Esophagus muscularis mucosa (tissue), 4 donors: ENCODE results near the gene CREBRF. TPM values are rescaled to one million over a fixed set of nuclear protein-coding genes. Genes with fewer than 3 reads are reported as not detected.
"Not testable (repeated sequence)": the region's sequence is repeated elsewhere in the genome, so short reads cannot be mapped to it uniquely, and the experiment has no call there.

Experiments
- DNase-seq: peaks from one replicate; pipeline ENCODE4 v3.0.0-alpha.2; 2017; ENCODE audit errors: extremely low spot score
- H3K27ac ChIP-seq, 4 donors: fragments of 200-600 bp; sonication (generic); replicated peaks in 1 of 4; 1 replicate in 3 of 4; 2 replicates in 1 of 4; pipeline ENCODE4 v1.5.1; 2016 to 2019; ENCODE audit warnings: mild to moderate bottlenecking in 1 of 4
- H3K27me3 ChIP-seq, 4 donors: fragments of 200-600 bp; sonication (generic); one replicate each; pipeline versions ENCODE4 v1.5.1 to v1.6.0; 2016 to 2019
- H3K36me3 ChIP-seq, 4 donors: fragments of 200-600 bp; sonication (generic); one replicate each; pipeline ENCODE4 v1.5.1; 2016 to 2019
- H3K4me1 ChIP-seq, 4 donors: fragments of 200-600 bp; sonication (generic); one replicate each; pipeline ENCODE4 v1.5.1; 2016 to 2019
- H3K4me3 ChIP-seq, 4 donors: fragments of 200-600 bp; sonication (generic); 1 replicate in 2 of 4; 2 replicates in 2 of 4; pipeline ENCODE4 v1.5.1; 2016 to 2019; ENCODE audit warnings: mild to moderate bottlenecking in 4 of 4, moderate library complexity in 1 of 4
- H3K9me3 ChIP-seq, 4 donors: fragments of 200-600 bp; sonication (generic); 1 replicate in 3 of 4; 2 replicates in 1 of 4; pipeline ENCODE4 v1.5.1; 2016 to 2019
- CTCF ChIP-seq, 3 experiments: fragments of 200-600 bp in 2 of 3; fragments of 450-650 bp in 1 of 3; sonication (generic) in 2 of 3; IDR thresholded peaks; one replicate each; pipeline ENCODE4 v1.5.1; 2017 to 2019; ENCODE audit warnings: antibody characterized with exemption in 3 of 3, mild to moderate bottlenecking in 2 of 3, moderate library complexity in 1 of 3
- EP300 ChIP-seq: sonication (generic); formaldehyde crosslinking; IDR thresholded peaks from one replicate; pipeline ENCODE4 v1.6.1; 2017; ENCODE audit warnings: antibody characterized with exemption
- POLR2A ChIP-seq: fragments of 450-650 bp; IDR thresholded peaks from one replicate; pipeline ENCODE4 v1.6.1; 2017; ENCODE audit warnings: antibody characterized with exemption, moderate library complexity, mild to moderate bottlenecking, low read depth
- POLR2AphosphoS5 ChIP-seq, 2 donors: sonication (generic); formaldehyde crosslinking; IDR thresholded peaks; one replicate each; pipeline ENCODE4 v1.6.1; 2017; ENCODE audit warnings: antibody characterized with exemption in 2 of 2
- WGBS: methylation state at CpG from one replicate; pipeline ENCODE4 v1.1.5; 2018; 5-methylcytosine and 5-hydroxymethylcytosine counted together
- intact Hi-C: fragments of 100-400 bp; cut with DNase I; formaldehyde crosslinking; loops from one replicate; pipeline ENCODE4 v1.15.1; 2023
- total RNA-seq, 4 donors: library from RNA; depleted of rRNA; stranded (reverse); fragments of >200 nt; gene quantifications; one replicate each; pipeline versions ENCODE4 v1.1.0 to v1.2.1, GENCODE V29; 2016

CREBRF gene
- total RNA-seq, 4 donors from 2014 or later: 37.8 to 76.5 (median 46.3) TPM

GRCh38 chr5:173119719-173120118 lies 63.6 kb downstream of the CREBRF start:
- no peak overlapping the region for H3K27ac ChIP-seq
- TF ChIP-seq POLR2AphosphoS5 (IDR thresholded peaks at IDR 0.05) (no peak), POLR2A (no peak), EP300 (no peak), CTCF (IDR thresholded peaks at IDR 0.05) (no peak)
- H3K4me1 ChIP-seq: no peaks in the 10 kb centered on the region
- WGBS: 98% methylated on average over 1 of the region's 1 CpG
- H3K9me3 ChIP-seq: peaks cover 0 to 10% (median 5%) of the 10 kb centered on the region in 4 donors
- H3K27me3 ChIP-seq: no peaks in the 10 kb centered on the region
- H3K4me3 ChIP-seq: no peak overlapping the region
- H3K36me3 ChIP-seq: peaks cover 4 to 86% (median 36%) of the 10 kb centered on the region in 4 donors
- intact Hi-C loops: no loop called here
- no peak for DNase-seq

GRCh38 chr5:173123416-173123815 lies 67.3 kb downstream of the CREBRF start:
- intact Hi-C loops: no loop called here

GRCh38 chr5:173132166-173132565 lies 76.0 kb downstream of the CREBRF start:
- 94% methylated on average over 6 of the region's 6 CpGs for WGBS
- H3K9me3 ChIP-seq, H3K4me3 ChIP-seq, H3K27ac ChIP-seq, DNase-seq, H3K27me3 ChIP-seq, H3K4me1 ChIP-seq, intact Hi-C loops: not testable (repeated sequence)
- H3K36me3 ChIP-seq: peaks cover 17 to 68% (median 34%) of the 10 kb centered on the region in 4 donors

More at GRCh38 chr5:173123416-173123815, 67.3 kb downstream of the CREBRF start:
- Histone ChIP-seq H3K27ac (no peak overlapping the region), H3K36me3 (peaks cover 15 to 81% (median 34%) of the 10 kb centered on the region in 4 donors), H3K4me3 (no peak overlapping the region), H3K27me3 (no peaks in the 10 kb centered on the region), H3K4me1 (no peaks in the 10 kb centered on the region), H3K9me3 (peaks cover 0 to 10% (median 5%) of the 10 kb centered on the region in 4 donors)
- 79% methylated on average over 3 of the region's 3 CpGs for WGBS
- DNase-seq: no peak
- TF ChIP-seq CTCF (IDR thresholded peaks at IDR 0.05) (no peak), POLR2AphosphoS5 (IDR thresholded peaks at IDR 0.05) (no peak), POLR2A (no peak), EP300 (no peak)

GRCh38 chr5:173138707-173139106 lies 82.6 kb downstream of the CREBRF start:
- 97% methylated on average over 3 of the region's 3 CpGs for WGBS
- no peak for TF ChIP-seq POLR2AphosphoS5 (IDR thresholded peaks at IDR 0.05)
- TF ChIP-seq EP300: no peak
- no peak for TF ChIP-seq POLR2A
- TF ChIP-seq CTCF (IDR thresholded peaks at IDR 0.05): no peak
- Histone ChIP-seq H3K27ac (no peak overlapping the region), H3K36me3 (peaks cover 0 to 41% (median 9%) of the 10 kb centered on the region in 4 donors), H3K27me3 (no peaks in the 10 kb centered on the region), H3K4me3 (no peak overlapping the region), H3K9me3 (no peaks in the 10 kb centered on the region), H3K4me1 (no peaks in the 10 kb centered on the region)
- no peak for DNase-seq
- intact Hi-C loops: no loop called here

- Histone ChIP-seq H3K27me3 (no peaks in the 10 kb centered on the region), H3K27ac (no peak overlapping the region), H3K36me3 (peaks cover 0 to 37% (median 4%) of the 10 kb centered on the region in 4 donors), H3K4me3 (no peak overlapping the region), H3K4me1 (peaks cover 0 to 3% (median 0%) of the 10 kb centered on the region in 4 donors), H3K9me3 (no peaks in the 10 kb centered on the region)
- intact Hi-C loops: loop anchor here (5.0 to 10.0 kb wide), 2 partner anchors 85 to 157 kb away; partner anchors contain the start of genes ATP6V0E1 and CREBRF
- TF ChIP-seq CTCF (IDR thresholded peaks at IDR 0.05): no peak
- no peak for TF ChIP-seq POLR2A
- TF ChIP-seq POLR2AphosphoS5 (IDR thresholded peaks at IDR 0.05): no peak
- TF ChIP-seq EP300: no peak
- DNase-seq: no peak
- 100% methylated on average over 1 of the region's 1 CpG for WGBS
Measured at GRCh38 chr5:173139631-173140030, 83.5 kb downstream of the CREBRF start.
